Activated T-helper 17 cell treated with anti-CD3 and anti-CD28 coated beads, Interleukin-2, amount 50 U/mL, for 72 hours (primary cell): Measurements from ENCODE around the gene GPR162. TPM values are rescaled to one million over a fixed set of nuclear protein-coding genes. Genes with fewer than 3 reads are reported as not detected.
"Not testable (repeated sequence)": the region's sequence is repeated elsewhere in the genome, so short reads cannot be mapped to it uniquely, and the experiment has no call there.

Experiments
- ATAC-seq: fragments of 150-1000 bp; cut with Tn5 transposase; replicated peaks from 2 replicates; pipeline ENCODE4 v1.10.0; 2021; ENCODE audit warnings: mild to moderate bottlenecking, moderate library complexity
- H3K27ac Mint-ChIP-seq: one replicate; pipeline ENCODE4 v1.8.0; 2022; ENCODE audit warnings: mixed read lengths
- H3K27me3 Mint-ChIP-seq: one replicate; pipeline ENCODE4 v1.8.0; 2022; ENCODE audit warnings: mixed read lengths
- H3K36me3 Mint-ChIP-seq: one replicate; pipeline ENCODE4 v1.8.0; 2022; ENCODE audit warnings: low read depth, mild to moderate bottlenecking, mixed read lengths
- H3K4me1 Mint-ChIP-seq: one replicate; pipeline ENCODE4 v1.8.0; 2022; ENCODE audit warnings: mixed read lengths
- H3K4me3 Mint-ChIP-seq: one replicate; pipeline ENCODE4 v1.8.0; 2022; ENCODE audit warnings: mild to moderate bottlenecking, mixed read lengths
- H3K9me3 Mint-ChIP-seq: one replicate; pipeline ENCODE4 v1.8.0; 2022; ENCODE audit warnings: mixed read lengths
- total RNA-seq, 2 donors: library from RNA; stranded (reverse); gene quantifications; one replicate each; pipeline ENCODE4 v1.2.3, GENCODE V29; 2022

GPR162 gene
- total RNA-seq, 2 donors from 2014 or later, result 0.15 to 0.37 TPM

DNA sequence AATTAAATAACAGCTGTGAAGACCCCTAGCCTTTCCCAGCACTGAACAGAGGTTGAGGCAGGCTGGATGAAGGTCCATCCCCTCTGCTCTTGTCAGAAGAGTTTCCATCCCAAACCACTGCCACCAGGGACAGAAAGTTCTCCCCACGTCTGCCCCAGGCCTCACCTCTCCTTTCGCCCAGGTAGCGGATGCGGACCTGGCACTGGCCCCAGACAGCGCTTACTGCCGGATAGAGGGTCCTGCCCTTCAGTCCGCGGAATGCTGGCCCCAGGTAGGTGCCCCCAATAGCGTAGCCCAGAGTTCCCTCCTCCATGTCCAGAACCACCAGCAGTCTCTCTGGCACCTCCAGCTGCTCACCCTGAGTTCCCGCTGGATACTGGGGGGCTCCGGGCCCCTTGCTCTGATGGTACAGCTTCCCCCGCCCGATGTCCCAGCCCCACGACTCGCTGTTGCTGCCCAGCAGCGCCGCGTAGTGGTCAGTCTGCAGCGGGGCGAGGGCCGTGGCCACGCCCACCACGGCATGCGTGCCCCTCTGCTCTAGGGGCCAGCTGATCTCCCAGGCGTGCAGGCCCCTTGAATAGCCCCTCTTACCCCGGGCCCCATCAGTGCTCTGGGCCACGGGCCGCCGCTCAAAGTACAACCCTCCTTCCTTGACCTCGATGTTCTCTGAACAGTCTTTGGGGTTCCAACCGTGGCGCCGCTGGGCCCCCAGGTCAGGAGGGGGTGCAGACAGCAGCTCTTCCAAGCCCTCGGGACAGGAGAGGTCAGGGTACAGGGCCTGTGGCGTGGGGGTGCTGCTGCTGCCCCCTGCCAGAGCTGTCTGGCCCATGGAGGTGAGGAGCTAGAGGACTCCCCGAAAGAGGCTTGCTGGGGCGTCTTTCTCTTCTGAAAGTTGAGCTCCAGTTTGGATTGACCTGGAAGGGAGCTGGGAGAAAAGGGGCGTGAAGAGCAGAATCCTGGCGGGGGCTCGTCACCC lies 50.7 kb downstream of the GPR162 start:
- peaks cover 38% of the 10 kb centered on the region for H3K4me1 Mint-ChIP-seq
- peak overlapping the region; percentile 94 for H3K27ac Mint-ChIP-seq
- peak overlapping the region; percentile 94 for H3K4me3 Mint-ChIP-seq
- no peaks in the 10 kb centered on the region for H3K27me3 Mint-ChIP-seq
- ATAC-seq, result peak; percentile 40
- no peaks in the 10 kb centered on the region for H3K9me3 Mint-ChIP-seq
- peaks cover 100% of the 10 kb centered on the region for H3K36me3 Mint-ChIP-seq

DNA sequence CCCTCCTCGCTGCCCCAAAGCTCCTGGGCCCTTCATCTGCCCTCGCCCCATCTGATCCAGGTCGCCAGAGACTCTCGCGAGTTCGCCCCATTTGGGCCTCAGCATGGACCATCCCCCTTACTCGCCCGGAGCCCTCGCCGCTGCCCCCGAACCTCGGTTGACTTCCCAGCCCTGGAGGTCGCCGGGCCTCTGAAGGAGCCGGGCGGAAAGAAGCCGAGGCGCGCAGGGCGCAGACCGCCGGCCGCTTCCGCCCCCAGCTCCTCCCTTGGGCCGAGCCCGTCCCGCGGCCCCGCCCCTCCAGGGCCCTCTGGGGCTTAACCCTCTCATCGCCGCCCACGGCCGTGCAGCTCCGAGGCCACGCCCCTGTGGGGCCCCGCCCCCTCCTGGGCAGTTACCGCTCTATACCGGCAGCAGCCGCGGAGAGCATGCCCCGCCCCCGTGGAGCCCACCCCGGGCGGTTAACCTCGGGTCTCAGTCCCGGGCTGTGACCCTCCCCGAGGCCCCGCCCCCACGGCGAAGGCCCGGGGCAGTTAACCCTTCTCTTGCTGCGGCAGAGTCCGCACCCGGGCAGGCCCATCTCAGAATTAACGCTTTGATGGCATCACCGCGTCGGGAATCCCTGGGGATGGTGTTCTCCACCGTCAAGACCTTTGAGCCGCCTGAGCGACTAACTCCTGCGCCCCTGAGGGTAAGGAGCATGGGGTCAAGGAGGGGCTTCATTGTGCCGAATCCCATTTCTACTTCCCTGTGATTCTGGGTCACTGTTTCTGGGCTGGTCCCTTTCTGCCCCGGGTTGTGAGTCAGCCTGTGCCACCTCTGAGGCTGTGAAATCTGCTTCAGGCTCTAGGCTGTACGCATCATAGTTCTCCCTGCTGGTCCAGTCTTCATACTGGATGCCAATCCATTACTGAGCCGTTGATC lies 51.7 kb downstream of the GPR162 start, which contains the start of gene SPSB2:
Gene SPSB2 (minus strand): TSS at position 210 of the 921 bp plus-strand sequence. CDS start 402 bp downstream, outside the sequence.
- H3K27me3 Mint-ChIP-seq, result no peaks in the 10 kb centered on the region
- peak within 1 kb of the TSS; percentile 94 for H3K4me3 Mint-ChIP-seq
- H3K36me3 Mint-ChIP-seq, result peaks cover 98% of the 10 kb centered on the region

DNA sequence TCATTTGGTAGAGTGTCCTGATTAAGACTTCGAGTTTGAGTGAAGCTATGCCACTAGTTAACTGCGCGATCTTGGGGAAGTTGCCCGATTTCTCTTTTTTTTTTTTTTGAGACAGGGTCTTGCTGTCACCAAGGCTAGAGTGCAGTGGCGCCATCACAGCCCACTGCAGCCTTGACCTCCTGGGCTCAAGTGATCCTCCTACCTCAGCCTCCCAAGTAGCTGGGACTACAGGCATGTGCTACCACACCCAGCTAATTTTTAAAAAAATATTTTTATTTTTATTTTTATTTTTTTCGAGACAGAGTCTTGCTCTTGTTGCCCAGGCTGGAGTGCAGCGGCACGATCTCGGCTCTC lies 52.4 kb downstream of the GPR162 start:
- peaks cover 33% of the 10 kb centered on the region for H3K4me1 Mint-ChIP-seq
- not testable (repeated sequence) for H3K27me3 Mint-ChIP-seq, H3K9me3 Mint-ChIP-seq, ATAC-seq
- H3K27ac Mint-ChIP-seq, result peak overlapping the region; percentile 94
- H3K4me3 Mint-ChIP-seq, result peak overlapping the region; percentile 94
- peaks cover 95% of the 10 kb centered on the region for H3K36me3 Mint-ChIP-seq

More for the DNA sequence above, 51.7 kb downstream of the GPR162 start, which contains the start of gene SPSB2:
- peak; percentile 78 for ATAC-seq
- Mint-ChIP-seq H3K9me3 (no peaks in the 10 kb centered on the region), H3K4me1 (peaks cover 38% of the 10 kb centered on the region), H3K27ac (peak within 1 kb of the TSS; percentile 94)

Other genes with a start within 250 kb of the GPR162 start
- 100 to 1,000 TPM; 267 to 285 TPM for gene CHD4, start 214.4 kb upstream of the GPR162 start, total RNA-seq
- gene LPAR5, start 185.9 kb upstream of the GPR162 start, total RNA-seq, result 1 to 10 TPM; 3.1 to 4.5 TPM
- 1 to 10 TPM in 1 of 2 donors, under 1 TPM in 1; 0.78 to 2.6 TPM for gene ACRBP, start 174.4 kb upstream of the GPR162 start, total RNA-seq
- 10 to 100 TPM; 13.4 to 25.6 TPM for gene ING4, start 158.7 kb upstream of the GPR162 start, total RNA-seq
- 10 to 100 TPM; 80.6 to 88.7 TPM for gene ZNF384, start 132.4 kb upstream of the GPR162 start, total RNA-seq
- 1 to 10 TPM in 1 of 2 donors, under 1 TPM in 1; 0.41 to 1.4 TPM for gene PIANP, start 121.0 kb upstream of the GPR162 start, total RNA-seq
- gene COPS7A, start 97.8 kb upstream of the GPR162 start, total RNA-seq, result 10 to 100 TPM; 36.5 to 38.7 TPM
- 100 to 1,000 TPM; 132 to 279 TPM for gene MLF2, start 68.7 kb upstream of the GPR162 start, total RNA-seq
- 100 to 1,000 TPM in 1 of 2 donors, 10 to 100 TPM in 1; 71.3 to 161 TPM for gene PTMS, start 55.5 kb upstream of the GPR162 start, total RNA-seq
- 100 to 1,000 TPM in 1 of 2 donors, 10 to 100 TPM in 1; 45.6 to 206 TPM for gene LAG3, start 49.3 kb upstream of the GPR162 start, total RNA-seq
- gene CD4, start 32.3 kb upstream of the GPR162 start, total RNA-seq, result 100 to 1,000 TPM; 224 to 261 TPM
- gene P3H3, start 6.6 kb downstream of the GPR162 start, total RNA-seq, result 1 to 10 TPM in 1 of 2 donors, not detected in 1; 1.1 TPM
- under 1 TPM in 1 of 2 donors, not detected in 1; 0.66 TPM for gene GNB3, start 19.1 kb downstream of the GPR162 start, total RNA-seq
- gene CDCA3, start 29.5 kb downstream of the GPR162 start, total RNA-seq, result 100 to 1,000 TPM in 1 of 2 donors, 10 to 100 TPM in 1; 86.9 to 104 TPM
- gene USP5, start 30.3 kb downstream of the GPR162 start, total RNA-seq, result 100 to 1,000 TPM in 1 of 2 donors, 10 to 100 TPM in 1; 83.4 to 149 TPM
- gene TPI1, start 45.7 kb downstream of the GPR162 start, total RNA-seq, result 1,000 to 10,000 TPM; 1,893 to 2,116 TPM
- gene SPSB2, start 51.5 kb downstream of the GPR162 start, total RNA-seq, result 1 to 10 TPM; 2.2 to 2.4 TPM
- gene LRRC23, start 83.0 kb downstream of the GPR162 start, total RNA-seq, result 1 to 10 TPM; 4.4 to 7.6 TPM
- gene ENO2, start 92.8 kb downstream of the GPR162 start, total RNA-seq, result 100 to 1,000 TPM; 234 to 858 TPM
- 10 to 100 TPM; 34.0 to 62.3 TPM for gene ATN1, start 106.1 kb downstream of the GPR162 start, total RNA-seq
- not detected for gene RNU7-1, start 122.0 kb downstream of the GPR162 start, total RNA-seq
- gene C12orf57, start 122.2 kb downstream of the GPR162 start, total RNA-seq, result 100 to 1,000 TPM; 192 to 307 TPM
- 100 to 1,000 TPM; 134 to 223 TPM for gene PTPN6, start 129.5 kb downstream of the GPR162 start, total RNA-seq
- 100 to 1,000 TPM; 285 to 436 TPM for gene PHB2, start 148.8 kb downstream of the GPR162 start, total RNA-seq
- 10 to 100 TPM; 50.9 to 90.5 TPM for gene EMG1, start 149.1 kb downstream of the GPR162 start, total RNA-seq
- 10 to 100 TPM; 13.2 to 34.8 TPM for gene LPCAT3, start 196.7 kb downstream of the GPR162 start, total RNA-seq
- 10 to 100 TPM in 1 of 2 donors, 1 to 10 TPM in 1; 6.9 to 13.1 TPM for gene C1S, start 238.9 kb downstream of the GPR162 start, total RNA-seq